NCI-H1930 (cell line): ENCODE measurements around the gene SMAD3.

Experiments used
- DNase-seq, 2 experiments: peaks; one replicate each; lab custom pipeline; 2025; lab: John Stamatoyannopoulos, UW

SMAD3 gene

GRCh38 chr15:67080900-67081431, 15.6 kb downstream of the SMAD3 start:
- peak in 1 of 2 experiments; percentile 2 for DNase-seq

DNA sequence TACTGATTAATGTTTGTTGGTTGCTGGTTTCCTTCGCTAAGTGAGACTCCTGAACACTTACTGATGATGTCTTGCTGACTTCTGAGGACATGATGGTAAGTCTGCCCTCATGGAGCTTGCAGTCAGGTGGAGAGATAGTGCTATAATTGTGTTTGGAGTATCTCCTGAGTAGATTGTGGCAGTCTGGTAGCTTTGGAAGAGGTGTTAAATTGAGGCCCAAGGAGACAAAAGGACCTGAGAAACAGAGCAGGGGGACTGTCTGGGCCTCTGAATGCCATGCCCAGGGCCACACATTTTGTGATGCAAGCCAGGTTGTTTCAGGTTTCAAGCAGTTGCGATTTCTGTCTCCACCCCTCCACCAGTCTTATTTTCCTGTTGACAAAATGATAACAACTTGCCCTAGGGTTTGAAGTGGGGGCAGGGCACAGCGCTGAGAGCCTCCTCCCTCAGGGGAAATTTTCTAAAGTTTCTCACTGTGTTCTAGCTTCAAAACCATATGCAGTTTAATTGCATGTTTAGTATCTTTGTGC, 16.7 kb downstream of the SMAD3 start:
- no peak for DNase-seq

GRCh38 chr15:67083135-67083762, 17.8 kb downstream of the SMAD3 start:
- no peak for DNase-seq

- DNase-seq, result no peak
Observed at GRCh38 chr15:67084561-67084960, 19.2 kb downstream of the SMAD3 start.

DNA sequence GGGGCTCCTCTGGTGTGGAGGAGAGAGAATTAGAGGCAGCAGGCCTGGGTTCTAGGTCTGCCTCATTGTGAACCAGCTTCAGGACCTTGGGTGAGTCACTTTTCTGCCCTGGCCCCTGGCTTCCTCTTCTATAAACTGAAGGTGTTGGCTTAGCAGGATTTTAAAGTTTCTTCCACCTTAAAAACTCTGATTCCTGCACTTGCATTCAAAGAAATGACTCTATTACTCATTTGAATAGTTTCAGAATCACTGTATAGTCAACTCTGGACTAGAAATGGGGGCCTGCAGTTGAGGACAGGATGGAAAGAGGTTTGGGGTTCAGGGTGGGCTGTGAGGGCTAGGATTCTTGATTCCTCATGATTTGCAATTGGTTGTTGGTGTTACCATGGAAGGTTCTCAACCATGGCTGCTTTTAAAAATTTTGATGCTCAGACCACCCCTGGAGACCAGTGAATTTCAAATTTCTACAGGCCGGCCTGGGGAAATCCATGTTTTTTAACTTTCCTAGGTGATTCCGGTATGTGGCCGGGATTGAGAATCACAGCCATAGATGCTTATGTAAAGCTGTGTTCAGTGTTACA, 19.9 kb downstream of the SMAD3 start:
- DNase-seq, result no peak

DNA sequence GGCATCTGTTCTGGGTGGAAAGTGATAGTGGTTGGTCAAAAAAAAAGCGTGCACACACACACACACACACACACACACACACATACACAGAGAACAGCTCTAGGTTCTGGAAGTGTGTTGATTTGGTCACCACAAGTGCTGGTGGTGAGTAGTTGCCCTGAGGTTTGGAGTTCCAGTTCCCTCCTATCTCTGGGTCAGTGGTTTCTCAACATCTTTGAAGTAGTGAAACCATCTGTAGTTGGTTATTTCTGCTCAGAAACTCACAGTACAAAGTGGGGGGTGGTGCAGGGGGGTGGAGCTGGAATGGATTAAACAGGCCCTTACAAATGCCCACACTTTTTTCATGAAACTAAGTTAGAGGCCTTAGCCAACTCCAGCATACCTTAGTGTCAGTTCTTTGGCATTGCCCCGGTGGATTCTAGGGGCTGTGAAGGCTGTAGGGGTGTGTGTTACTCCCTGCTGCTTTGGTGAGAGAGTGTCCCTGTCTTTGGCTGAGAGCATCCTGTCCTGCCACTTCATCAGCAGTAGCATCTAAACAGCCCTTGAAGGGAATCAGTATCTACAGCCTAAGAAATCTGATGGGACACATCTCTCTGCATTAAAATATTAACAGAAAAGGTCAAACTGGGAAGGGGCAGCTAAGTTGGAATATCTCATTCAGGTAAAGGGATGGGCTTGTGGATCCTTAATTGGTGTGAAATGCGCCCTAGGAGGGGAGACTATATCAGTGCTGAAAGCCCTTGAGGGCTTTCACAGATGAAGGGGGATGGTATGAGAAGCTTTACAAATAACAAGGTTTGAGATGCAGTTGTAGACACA, 20.6 kb downstream of the SMAD3 start:
- no peak for DNase-seq

DNA sequence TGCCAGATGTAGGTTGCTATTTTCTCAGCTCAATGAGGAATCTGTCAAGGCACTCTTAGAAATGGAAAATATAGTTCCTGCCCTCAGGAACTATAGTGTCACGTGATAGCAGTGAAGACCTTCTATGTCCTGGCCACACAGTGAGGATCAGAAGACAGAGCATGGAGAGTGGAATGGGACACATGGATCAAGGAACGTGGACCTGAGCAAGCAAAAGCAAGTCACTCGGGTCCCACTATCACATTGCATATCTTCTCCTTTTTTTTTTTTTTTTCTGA, 21.2 kb downstream of the SMAD3 start:
- DNase-seq, result no peak

GRCh38 chr15:67087507-67088172, 22.2 kb downstream of the SMAD3 start:
- no peak for DNase-seq

- DNase-seq, result no peak
Observed at GRCh38 chr15:67089217-67090193, 24.1 kb downstream of the SMAD3 start.

GRCh38 chr15:67090297-67091070, 25.1 kb downstream of the SMAD3 start:
- no peak for DNase-seq

GRCh38 chr15:67091071-67091979, 25.9 kb downstream of the SMAD3 start:
- no peak for DNase-seq

DNA sequence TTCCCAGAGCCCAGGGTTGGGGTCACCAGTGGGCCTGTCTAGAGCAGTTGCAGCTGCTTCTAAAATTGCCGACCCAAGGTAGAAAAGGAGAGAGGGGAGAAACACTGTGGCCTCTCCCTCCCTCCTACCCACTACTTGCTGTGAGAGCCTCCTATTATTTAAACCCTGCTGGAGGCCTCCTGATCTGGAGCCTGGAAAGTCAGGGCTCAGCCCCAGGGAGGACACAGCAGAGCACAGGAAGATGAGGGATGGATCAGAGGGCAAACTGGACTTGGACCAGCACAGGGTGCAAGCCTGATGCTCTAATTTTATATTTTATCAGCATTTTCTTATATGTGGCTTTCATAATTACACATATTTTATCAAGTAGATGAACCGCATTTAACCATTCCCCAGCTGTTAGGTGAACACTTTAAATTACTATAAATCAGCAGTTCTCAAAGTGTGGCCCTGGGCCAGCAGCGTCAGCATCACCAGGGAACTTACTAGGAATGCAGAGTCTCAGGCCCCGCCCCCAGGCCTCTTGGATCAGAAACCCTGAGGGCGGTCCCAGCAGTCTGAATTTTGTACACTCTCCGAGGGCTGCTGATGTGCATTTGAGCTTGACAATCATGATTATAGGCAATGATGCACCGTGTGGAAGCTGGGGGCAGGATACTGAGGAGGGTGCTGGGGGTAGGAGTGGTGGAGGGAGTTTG, 26.7 kb downstream of the SMAD3 start:
- DNase-seq, result no peak

- no peak for DNase-seq
Observed at GRCh38 chr15:67092752-67093503, 27.5 kb downstream of the SMAD3 start.

- DNase-seq, result no peak
Observed at GRCh38 chr15:67093504-67093862, 28.1 kb downstream of the SMAD3 start.

GRCh38 chr15:67094001-67094826, 28.8 kb downstream of the SMAD3 start:
- DNase-seq, result no peak

- no peak for DNase-seq
Observed at GRCh38 chr15:67095912-67096311, 30.5 kb downstream of the SMAD3 start.
